GM12878 (cell line): ENCODE results near the gene MYT1. TPM values are rescaled to one million over a fixed set of nuclear protein-coding genes. Genes with fewer than 3 reads are reported as not detected.

ENCODE experiments used
- ATAC-seq: fragments of 200-7000 bp; cut with Tn5 transposase; 3 replicates; pipeline ENCODE4 v1.9.1; 2020; ENCODE audit warnings: mild to moderate bottlenecking, moderate library complexity
- BruUV-seq: library from RNA; stranded (reverse); fragments of 400-500 nt; replicated peaks from 2 replicates; lab custom pipeline; 2021; lab: Mats Ljungman, UMichigan
- CTCF ChIA-PET: fragments of 300-600 bp; sonication (Branson Sonifier 250); formaldehyde crosslinking; extraction: SDS; loops from one replicate; lab custom pipeline; 2021; ENCODE audit warnings: inconsistent platforms; lab: Yijun Ruan, JAX
- POLR2A ChIA-PET: fragments of 350-600 bp; formaldehyde crosslinking; extraction: SDS; loops from one replicate; lab custom pipeline; 2021; ENCODE audit warnings: inconsistent platforms; lab: Charles Lee
- RAD21 ChIA-PET: fragments of 300-600 bp; sonication (Branson Sonifier 250); formaldehyde crosslinking; loops from one replicate; lab custom pipeline; 2023; ENCODE audit warnings: antibody characterized with exemption; ENCODE audit not compliant: unreplicated experiment; lab: Charles Lee
- SMC1A ChIA-PET: fragments of 300-600 bp; sonication (Branson Sonifier 250); formaldehyde crosslinking; loops from one replicate; lab custom pipeline; 2023; ENCODE audit not compliant: unreplicated experiment, uncharacterized antibody; lab: Charles Lee
- DNase-seq: peaks from one replicate; pipeline ENCODE4 v3.0.0-alpha.2; 2011; ENCODE audit warnings: low read depth, low spot score
- FAIRE-seq: peaks from 3 replicates; lab custom pipeline; 2011; peaks lifted over from hg19 to GRCh38; lab: Jason Lieb, UNC
- H2AFZ ChIP-seq: 2 replicates; pipeline ENCODE4 v1.6.0; 2011; ENCODE audit warnings: low read depth, low read length, control low read depth; ENCODE audit not compliant: control insufficient read depth
- H3K27ac ChIP-seq: 2 replicates; pipeline ENCODE4 v1.5.1; 2011; ENCODE audit warnings: control low read depth; ENCODE audit not compliant: control insufficient read depth, insufficient read depth
- H3K27me3 ChIP-seq, 2 experiments: replicated peaks in 1 of 2; 2 replicates each; pipeline versions ENCODE4 v1.6.0 to v1.6.1; 2011; ENCODE audit warnings: low read length in 1 of 2; ENCODE audit not compliant: control insufficient read depth in 2 of 2, insufficient read depth in 2 of 2
- H3K36me3 ChIP-seq, 2 experiments: 2 replicates each; pipeline ENCODE4 v1.5.1; 2011; ENCODE audit warnings: low read length in 1 of 2; ENCODE audit not compliant: control insufficient read depth in 2 of 2, insufficient read depth in 2 of 2
- H3K4me1 ChIP-seq: 2 replicates; pipeline ENCODE4 v1.6.1; 2011; ENCODE audit warnings: mild to moderate bottlenecking, low read length, moderate library complexity, mixed read lengths; ENCODE audit not compliant: control insufficient read depth, insufficient read depth
- H3K4me2 ChIP-seq: 2 replicates; pipeline ENCODE4 v1.6.0; 2011; ENCODE audit warnings: control low read depth; ENCODE audit not compliant: control insufficient read depth, insufficient read depth
- H3K4me3 ChIP-seq: fragments of 200-600 bp; sonication (generic); 2 replicates; pipeline ENCODE4 v1.5.1; 2016
- H3K79me2 ChIP-seq: 2 replicates; pipeline ENCODE4 v1.6.0; 2011; ENCODE audit warnings: low read length; ENCODE audit not compliant: control insufficient read depth, insufficient read depth
- H3K9ac ChIP-seq: 2 replicates; pipeline ENCODE4 v1.8.0; 2011; ENCODE audit warnings: low read length, control low read depth, mixed read lengths; ENCODE audit not compliant: control insufficient read depth, insufficient read depth
- H3K9me3 ChIP-seq: replicated peaks from 3 replicates; pipeline ENCODE4 v1.5.1; 2011; ENCODE audit warnings: mild to moderate bottlenecking, low read length; ENCODE audit not compliant: control insufficient read depth, insufficient read depth
- H4K20me1 ChIP-seq: 2 replicates; pipeline ENCODE4 v1.6.0; 2011; ENCODE audit not compliant: control insufficient read depth, insufficient read depth
- BHLHE40 ChIP-seq, 2 experiments: fragments of 450-650 bp in 1 of 2; IDR thresholded peaks; 2 replicates each; pipeline ENCODE4 v1.6.1; 2011 to 2017; ENCODE audit warnings: low read depth in 2 of 2, borderline replicate concordance in 1 of 2, improper control_type of control experiment in 1 of 2, low read length in 1 of 2, mild to moderate bottlenecking in 1 of 2
- CBX5 ChIP-seq: sonication (generic); IDR thresholded peaks from 2 replicates; pipeline ENCODE4 v1.6.1; 2016; ENCODE audit warnings: low read depth, moderate library complexity, mild to moderate bottlenecking, inconsistent platforms
- DPF2 ChIP-seq: fragments of 450-650 bp; IDR thresholded peaks from 2 replicates; pipeline ENCODE4 v1.6.1; 2017; ENCODE audit warnings: mild to moderate bottlenecking
- FOS ChIP-seq: IDR thresholded peaks from 3 replicates; pipeline ENCODE4 v1.6.1; 2011; ENCODE audit warnings: borderline replicate concordance; ENCODE audit not compliant: insufficient read length; ENCODE audit errors: extremely low read depth
- GABPA ChIP-seq: IDR thresholded peaks from 2 replicates; pipeline ENCODE4 v1.6.1; 2014; ENCODE audit warnings: antibody characterized with exemption, low read depth, mild to moderate bottlenecking, inconsistent platforms
- IRF3 ChIP-seq: fragments of 450-650 bp; IDR thresholded peaks from 2 replicates; pipeline ENCODE4 v1.6.1; 2014; ENCODE audit warnings: mild to moderate bottlenecking
- KDM1A ChIP-seq: fragments of 200-600 bp; sonication (generic); IDR thresholded peaks from 2 replicates; pipeline ENCODE4 v1.6.1; 2016; ENCODE audit warnings: borderline replicate concordance
- MEF2B ChIP-seq: fragments of 450-650 bp; IDR thresholded peaks from 2 replicates; pipeline ENCODE4 v1.6.1; 2018; ENCODE audit warnings: mild to moderate bottlenecking, moderate library complexity; ENCODE audit not compliant: partially characterized antibody, poor library complexity, severe bottlenecking
- NR2C2 ChIP-seq: IDR thresholded peaks from 2 replicates; pipeline ENCODE4 v1.6.1; 2011; ENCODE audit warnings: borderline replicate concordance, low read depth; ENCODE audit not compliant: control insufficient read depth, insufficient read length
- PAX5 ChIP-seq: IDR thresholded peaks from 2 replicates; pipeline ENCODE4 v1.6.1; 2011; ENCODE audit warnings: low read depth, low read length, borderline replicate concordance
- POU2F2 ChIP-seq: IDR thresholded peaks from 3 replicates; pipeline ENCODE4 v1.6.1; 2011; ENCODE audit warnings: low read depth, mild to moderate bottlenecking, low read length, borderline replicate concordance
- SMARCA5 ChIP-seq: fragments of 450-650 bp; IDR thresholded peaks from 2 replicates; pipeline ENCODE4 v1.6.1; 2017; ENCODE audit warnings: mild to moderate bottlenecking
- TCF12 ChIP-seq: IDR thresholded peaks from 2 replicates; pipeline ENCODE4 v1.6.1; 2011; ENCODE audit warnings: low read depth, mild to moderate bottlenecking, low read length
- ZNF217 ChIP-seq: fragments of 450-650 bp; IDR thresholded peaks from 2 replicates; pipeline ENCODE4 v1.6.1; 2017; ENCODE audit warnings: antibody characterized with exemption, mild to moderate bottlenecking
- WGBS: methylation state at CpG from one replicate; pipeline ENCODE4 v1.1.6; 2016; ENCODE audit warnings: low lambda C conversion rate; ENCODE audit not compliant: insufficient replicate concordance, insufficient coverage; ENCODE audit errors: missing lambda C conversion rate; 5-methylcytosine and 5-hydroxymethylcytosine counted together
- in situ Hi-C: fragments of 300-500 bp; cut with MboI; formaldehyde crosslinking; loops from 9 replicates; pipeline ENCODE4 v1.14.3; 2018; ENCODE audit warnings: mixed read lengths
- intact Hi-C: fragments of 100-400 bp; cut with micrococcal nuclease; formaldehyde crosslinking; loops from one replicate; pipeline ENCODE4 v1.14.2; 2022; ENCODE audit not compliant: unreplicated experiment
- polyA plus RNA-seq, 11 experiments: library from polyadenylated mRNA; depleted of rRNA in 4 of 11; unstranded in 6 of 11; stranded (reverse) in 5 of 11; fragments of >200 nt; fragmentation: Nextera tagmentation in 4 of 11; fragmentation: Illumina TruSeq in 1 of 11; extraction: Ambion mirVana in 4 of 11; extraction: Trizol in 1 of 11; gene quantifications; 1 replicate in 1 of 11; 2 replicates in 10 of 11; pipeline versions ENCODE4 v1.2.1 to v1.2.3, GENCODE V29; 2011 to 2016; ENCODE audit warnings: inconsistent platforms in 2 of 11, missing spikeins in 2 of 11, low read depth in 1 of 11
- total RNA-seq, 4 experiments: library from RNA; depleted of rRNA in 3 of 4; stranded (reverse); fragments of >200 nt in 3 of 4; fragmentation: Illumina TruSeq in 1 of 4; extraction: Trizol in 1 of 4; gene quantifications; 2 replicates each; pipeline versions ENCODE4 v1.2.1 to v1.2.3, GENCODE V29; 2013 to 2021
- TF ChIP-seq, protein P1 (sequence below): IDR thresholded peaks from 2 replicates; pipeline ENCODE4 v1.6.1; 2012; ENCODE audit warnings: mild to moderate bottlenecking, low read depth, low read length
- TF ChIP-seq, protein P2 (sequence below): fragments of 450-650 bp; IDR thresholded peaks from 2 replicates; pipeline ENCODE4 v1.6.1; 2016; ENCODE audit warnings: mild to moderate bottlenecking
- TF ChIP-seq, protein P3 (sequence below): fragments of 450-650 bp; IDR thresholded peaks from 2 replicates; pipeline ENCODE4 v1.6.1; 2017; ENCODE audit warnings: antibody characterized with exemption, mild to moderate bottlenecking, moderate library complexity

The MYT1 gene
- total and polyA plus RNA-seq, 10 of the 15 experiments (the other 5 are each of a cell fraction or from before 2014, with no cell fraction given) = 0.01 to 0.10 TPM; not detected in 8

- no peak overlapping the region for H3K27ac ChIP-seq
- no peak for DNase-seq
- H3K4me1 ChIP-seq = no peaks in the 10 kb centered on the region
- BruUV-seq = no TSS peak
- no peaks in the 10 kb centered on the region for H3K79me2 ChIP-seq
- H2AFZ ChIP-seq = no peak overlapping the region
- intact Hi-C loops (no loop called here), in situ Hi-C loops (no loop called here)
- no peak overlapping the region for H3K9ac ChIP-seq
- CTCF ChIA-PET = no interaction called here
- no peak overlapping the region for H3K4me3 ChIP-seq
- RAD21 ChIA-PET = no interaction called here
- POLR2A ChIA-PET = no interaction called here
- peaks cover 0 to 2% of the 10 kb centered on the region in 2 experiments; a peak in 3 of 4 replicates for H3K27me3 ChIP-seq
- H3K36me3 ChIP-seq = no peaks in the 10 kb centered on the region
- no peaks in the 10 kb centered on the region for H3K9me3 ChIP-seq
- no peaks in the 10 kb centered on the region for H4K20me1 ChIP-seq
- ATAC-seq = no peak
- 21% methylated on average over 7 of the region's 8 CpGs for WGBS
- H3K4me2 ChIP-seq = no peak overlapping the region
- SMC1A ChIA-PET = interaction anchor here (1.0 kb wide), 1 partner anchor 75 kb away, joined by 3 read pairs; no protein-coding TSS in a partner anchor
- FAIRE-seq = no peak
- TF ChIP-seq, protein P1, sequence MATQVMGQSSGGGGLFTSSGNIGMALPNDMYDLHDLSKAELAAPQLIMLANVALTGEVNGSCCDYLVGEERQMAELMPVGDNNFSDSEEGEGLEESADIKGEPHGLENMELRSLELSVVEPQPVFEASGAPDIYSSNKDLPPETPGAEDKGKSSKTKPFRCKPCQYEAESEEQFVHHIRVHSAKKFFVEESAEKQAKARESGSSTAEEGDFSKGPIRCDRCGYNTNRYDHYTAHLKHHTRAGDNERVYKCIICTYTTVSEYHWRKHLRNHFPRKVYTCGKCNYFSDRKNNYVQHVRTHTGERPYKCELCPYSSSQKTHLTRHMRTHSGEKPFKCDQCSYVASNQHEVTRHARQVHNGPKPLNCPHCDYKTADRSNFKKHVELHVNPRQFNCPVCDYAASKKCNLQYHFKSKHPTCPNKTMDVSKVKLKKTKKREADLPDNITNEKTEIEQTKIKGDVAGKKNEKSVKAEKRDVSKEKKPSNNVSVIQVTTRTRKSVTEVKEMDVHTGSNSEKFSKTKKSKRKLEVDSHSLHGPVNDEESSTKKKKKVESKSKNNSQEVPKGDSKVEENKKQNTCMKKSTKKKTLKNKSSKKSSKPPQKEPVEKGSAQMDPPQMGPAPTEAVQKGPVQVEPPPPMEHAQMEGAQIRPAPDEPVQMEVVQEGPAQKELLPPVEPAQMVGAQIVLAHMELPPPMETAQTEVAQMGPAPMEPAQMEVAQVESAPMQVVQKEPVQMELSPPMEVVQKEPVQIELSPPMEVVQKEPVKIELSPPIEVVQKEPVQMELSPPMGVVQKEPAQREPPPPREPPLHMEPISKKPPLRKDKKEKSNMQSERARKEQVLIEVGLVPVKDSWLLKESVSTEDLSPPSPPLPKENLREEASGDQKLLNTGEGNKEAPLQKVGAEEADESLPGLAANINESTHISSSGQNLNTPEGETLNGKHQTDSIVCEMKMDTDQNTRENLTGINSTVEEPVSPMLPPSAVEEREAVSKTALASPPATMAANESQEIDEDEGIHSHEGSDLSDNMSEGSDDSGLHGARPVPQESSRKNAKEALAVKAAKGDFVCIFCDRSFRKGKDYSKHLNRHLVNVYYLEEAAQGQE = no peak
- TF ChIP-seq, protein P2, sequence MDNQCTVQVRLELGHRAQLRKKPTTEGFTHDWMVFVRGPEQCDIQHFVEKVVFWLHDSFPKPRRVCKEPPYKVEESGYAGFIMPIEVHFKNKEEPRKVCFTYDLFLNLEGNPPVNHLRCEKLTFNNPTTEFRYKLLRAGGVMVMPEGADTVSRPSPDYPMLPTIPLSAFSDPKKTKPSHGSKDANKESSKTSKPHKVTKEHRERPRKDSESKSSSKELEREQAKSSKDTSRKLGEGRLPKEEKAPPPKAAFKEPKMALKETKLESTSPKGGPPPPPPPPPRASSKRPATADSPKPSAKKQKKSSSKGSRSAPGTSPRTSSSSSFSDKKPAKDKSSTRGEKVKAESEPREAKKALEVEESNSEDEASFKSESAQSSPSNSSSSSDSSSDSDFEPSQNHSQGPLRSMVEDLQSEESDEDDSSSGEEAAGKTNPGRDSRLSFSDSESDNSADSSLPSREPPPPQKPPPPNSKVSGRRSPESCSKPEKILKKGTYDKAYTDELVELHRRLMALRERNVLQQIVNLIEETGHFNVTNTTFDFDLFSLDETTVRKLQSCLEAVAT = no peak
- TF ChIP-seq SMARCA5 (no peak), POU2F2 (no peak), CBX5 (no peak), MEF2B (no peak), NR2C2 (no peak), FOS (no peak), BHLHE40 (IDR thresholded peaks at IDR 0.05; ENCODE audit: borderline replicate concordance in 1 of 2, low read depth in 2 of 2, low read length in 1 of 2) (no peak), KDM1A (no peak), DPF2 (no peak), TCF12 (no peak), PAX5 (no peak), ZNF217 (no peak), IRF3 (no peak), GABPA (no peak)
- TF ChIP-seq, protein P3, sequence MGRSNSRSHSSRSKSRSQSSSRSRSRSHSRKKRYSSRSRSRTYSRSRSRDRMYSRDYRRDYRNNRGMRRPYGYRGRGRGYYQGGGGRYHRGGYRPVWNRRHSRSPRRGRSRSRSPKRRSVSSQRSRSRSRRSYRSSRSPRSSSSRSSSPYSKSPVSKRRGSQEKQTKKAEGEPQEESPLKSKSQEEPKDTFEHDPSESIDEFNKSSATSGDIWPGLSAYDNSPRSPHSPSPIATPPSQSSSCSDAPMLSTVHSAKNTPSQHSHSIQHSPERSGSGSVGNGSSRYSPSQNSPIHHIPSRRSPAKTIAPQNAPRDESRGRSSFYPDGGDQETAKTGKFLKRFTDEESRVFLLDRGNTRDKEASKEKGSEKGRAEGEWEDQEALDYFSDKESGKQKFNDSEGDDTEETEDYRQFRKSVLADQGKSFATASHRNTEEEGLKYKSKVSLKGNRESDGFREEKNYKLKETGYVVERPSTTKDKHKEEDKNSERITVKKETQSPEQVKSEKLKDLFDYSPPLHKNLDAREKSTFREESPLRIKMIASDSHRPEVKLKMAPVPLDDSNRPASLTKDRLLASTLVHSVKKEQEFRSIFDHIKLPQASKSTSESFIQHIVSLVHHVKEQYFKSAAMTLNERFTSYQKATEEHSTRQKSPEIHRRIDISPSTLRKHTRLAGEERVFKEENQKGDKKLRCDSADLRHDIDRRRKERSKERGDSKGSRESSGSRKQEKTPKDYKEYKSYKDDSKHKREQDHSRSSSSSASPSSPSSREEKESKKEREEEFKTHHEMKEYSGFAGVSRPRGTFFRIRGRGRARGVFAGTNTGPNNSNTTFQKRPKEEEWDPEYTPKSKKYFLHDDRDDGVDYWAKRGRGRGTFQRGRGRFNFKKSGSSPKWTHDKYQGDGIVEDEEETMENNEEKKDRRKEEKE = no peak
Measured at GRCh38 chr20:64177384-64177783, 13.1 kb downstream of the MYT1 start.
